HepG2 (cell line): ENCODE measurements around the gene GLIPR1L2.

Experiments used
- EZH2 ChIP-seq: conservative IDR thresholded peaks from 2 replicates; pipeline ENCODE4 v1.6.1; 2012; ENCODE audit warnings: mild to moderate bottlenecking, low read depth, low read length, moderate library complexity
- TF ChIP-seq, protein P1 (sequence below): sonication (generic); formaldehyde crosslinking; IDR thresholded peaks from 2 replicates; pipeline ENCODE4 v1.8.0; 2022; ENCODE audit warnings: mild to moderate bottlenecking, missing genetic modification reagents
- TF ChIP-seq, protein P2 (sequence below): sonication (generic); formaldehyde crosslinking; IDR thresholded peaks from 2 replicates; pipeline ENCODE4 v1.5.0; 2020; ENCODE audit warnings: mild to moderate bottlenecking, missing genetic modification reagents, moderate library complexity

DNA sequence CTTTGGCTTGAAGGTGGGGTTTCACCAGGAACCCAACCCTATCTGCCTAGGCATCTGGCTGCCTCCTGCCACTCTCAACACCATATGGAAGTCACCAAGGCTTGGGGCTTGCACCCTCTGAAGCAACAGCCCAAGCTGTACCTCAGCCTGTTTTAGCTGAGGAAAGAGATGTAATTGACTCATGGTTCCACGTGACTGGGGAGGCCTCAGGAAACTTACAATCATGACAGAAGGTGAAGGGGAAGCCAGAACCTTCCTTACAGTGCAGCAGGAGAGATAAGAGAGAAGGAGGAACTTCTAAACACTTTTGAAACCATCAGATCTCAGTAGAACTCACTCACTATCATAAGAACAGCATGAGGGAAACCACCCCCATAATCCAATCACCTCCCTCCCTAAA is 29.5 kb upstream of the GLIPR1L2 start:
- TF ChIP-seq, protein P1, sequence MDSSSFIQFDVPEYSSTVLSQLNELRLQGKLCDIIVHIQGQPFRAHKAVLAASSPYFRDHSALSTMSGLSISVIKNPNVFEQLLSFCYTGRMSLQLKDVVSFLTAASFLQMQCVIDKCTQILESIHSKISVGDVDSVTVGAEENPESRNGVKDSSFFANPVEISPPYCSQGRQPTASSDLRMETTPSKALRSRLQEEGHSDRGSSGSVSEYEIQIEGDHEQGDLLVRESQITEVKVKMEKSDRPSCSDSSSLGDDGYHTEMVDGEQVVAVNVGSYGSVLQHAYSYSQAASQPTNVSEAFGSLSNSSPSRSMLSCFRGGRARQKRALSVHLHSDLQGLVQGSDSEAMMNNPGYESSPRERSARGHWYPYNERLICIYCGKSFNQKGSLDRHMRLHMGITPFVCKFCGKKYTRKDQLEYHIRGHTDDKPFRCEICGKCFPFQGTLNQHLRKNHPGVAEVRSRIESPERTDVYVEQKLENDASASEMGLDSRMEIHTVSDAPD (CRISPR knock-in tag): no peak
- TF ChIP-seq, protein P2, sequence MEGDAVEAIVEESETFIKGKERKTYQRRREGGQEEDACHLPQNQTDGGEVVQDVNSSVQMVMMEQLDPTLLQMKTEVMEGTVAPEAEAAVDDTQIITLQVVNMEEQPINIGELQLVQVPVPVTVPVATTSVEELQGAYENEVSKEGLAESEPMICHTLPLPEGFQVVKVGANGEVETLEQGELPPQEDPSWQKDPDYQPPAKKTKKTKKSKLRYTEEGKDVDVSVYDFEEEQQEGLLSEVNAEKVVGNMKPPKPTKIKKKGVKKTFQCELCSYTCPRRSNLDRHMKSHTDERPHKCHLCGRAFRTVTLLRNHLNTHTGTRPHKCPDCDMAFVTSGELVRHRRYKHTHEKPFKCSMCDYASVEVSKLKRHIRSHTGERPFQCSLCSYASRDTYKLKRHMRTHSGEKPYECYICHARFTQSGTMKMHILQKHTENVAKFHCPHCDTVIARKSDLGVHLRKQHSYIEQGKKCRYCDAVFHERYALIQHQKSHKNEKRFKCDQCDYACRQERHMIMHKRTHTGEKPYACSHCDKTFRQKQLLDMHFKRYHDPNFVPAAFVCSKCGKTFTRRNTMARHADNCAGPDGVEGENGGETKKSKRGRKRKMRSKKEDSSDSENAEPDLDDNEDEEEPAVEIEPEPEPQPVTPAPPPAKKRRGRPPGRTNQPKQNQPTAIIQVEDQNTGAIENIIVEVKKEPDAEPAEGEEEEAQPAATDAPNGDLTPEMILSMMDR (CRISPR knock-in tag): no peak
- no peak for TF ChIP-seq EZH2
